ENCODE results near the gene AARS1.

DNA sequence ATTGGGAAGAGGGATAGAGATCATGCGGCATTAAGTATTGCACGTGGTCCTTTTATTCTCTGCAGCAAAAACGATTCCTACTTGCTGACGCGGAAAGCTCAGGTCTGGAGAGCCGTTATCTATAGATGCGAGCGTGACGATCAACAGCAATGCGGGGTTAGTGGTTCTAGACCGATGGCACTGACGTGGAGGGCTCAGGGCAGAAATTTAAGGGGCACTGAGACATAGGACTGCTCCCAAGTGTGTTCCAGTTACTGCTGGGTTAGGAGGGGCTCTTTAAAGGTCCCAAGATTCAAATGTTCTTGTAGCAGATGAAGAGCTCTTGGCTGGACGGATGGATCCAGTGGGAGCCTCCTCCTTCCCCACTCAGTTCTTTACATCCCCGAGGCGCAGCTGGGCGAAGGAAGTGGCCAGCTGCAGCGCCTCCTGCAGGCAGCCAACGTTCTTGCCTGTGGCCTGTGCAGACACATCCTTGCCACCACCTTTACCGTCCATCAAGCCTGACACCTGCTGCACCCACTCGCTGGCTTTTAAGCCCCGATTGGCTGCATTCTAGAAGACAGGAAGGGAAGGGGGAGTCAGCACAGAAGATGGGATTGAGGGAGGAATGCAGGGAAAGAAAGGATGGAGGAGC, 36.8 kb downstream of the AARS1 start:
- TF ChIP-seq, protein P1, sequence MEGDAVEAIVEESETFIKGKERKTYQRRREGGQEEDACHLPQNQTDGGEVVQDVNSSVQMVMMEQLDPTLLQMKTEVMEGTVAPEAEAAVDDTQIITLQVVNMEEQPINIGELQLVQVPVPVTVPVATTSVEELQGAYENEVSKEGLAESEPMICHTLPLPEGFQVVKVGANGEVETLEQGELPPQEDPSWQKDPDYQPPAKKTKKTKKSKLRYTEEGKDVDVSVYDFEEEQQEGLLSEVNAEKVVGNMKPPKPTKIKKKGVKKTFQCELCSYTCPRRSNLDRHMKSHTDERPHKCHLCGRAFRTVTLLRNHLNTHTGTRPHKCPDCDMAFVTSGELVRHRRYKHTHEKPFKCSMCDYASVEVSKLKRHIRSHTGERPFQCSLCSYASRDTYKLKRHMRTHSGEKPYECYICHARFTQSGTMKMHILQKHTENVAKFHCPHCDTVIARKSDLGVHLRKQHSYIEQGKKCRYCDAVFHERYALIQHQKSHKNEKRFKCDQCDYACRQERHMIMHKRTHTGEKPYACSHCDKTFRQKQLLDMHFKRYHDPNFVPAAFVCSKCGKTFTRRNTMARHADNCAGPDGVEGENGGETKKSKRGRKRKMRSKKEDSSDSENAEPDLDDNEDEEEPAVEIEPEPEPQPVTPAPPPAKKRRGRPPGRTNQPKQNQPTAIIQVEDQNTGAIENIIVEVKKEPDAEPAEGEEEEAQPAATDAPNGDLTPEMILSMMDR (IDR thresholded peaks at IDR 0.05; ENCODE audit: control extremely low read depth in 1 of 3, insufficient read depth in 1 of 3, low read depth in 1 of 3, low read length in 3 of 3) = peak; percentile 85 to 99 (median 89)
- TF ChIP-seq TAF1 (IDR thresholded peaks at IDR 0.05; ENCODE audit: low read depth, low read length) = no peak
- no peak; a peak in 1 of 3 replicates for TF ChIP-seq POLR2A (IDR thresholded peaks at IDR 0.05; ENCODE audit: control extremely low read depth in 1 of 2, low read depth in 2 of 2, low read length in 2 of 2)

Measured in H1 (cell line).